Stimulated activated CD4-positive, alpha-beta T cell treated with anti-CD3 and anti-CD28 coated beads, Interleukin-1b, Interleukin-23, amount 100 ng/mL, for 48 hours (primary cell): ENCODE measurements around the gene IL12RB1.

Experiments used
- DNase-seq: peaks from one replicate; pipeline ENCODE4 v3.0.0-alpha.2; 2020

Gene IL12RB1

GRCh38 chr19:18085702-18086457 is 854 bp downstream of the IL12RB1 start:
- DNase-seq: no peak

GRCh38 chr19:18083929-18084684 is 2.6 kb downstream of the IL12RB1 start:
- no peak for DNase-seq

- no peak for DNase-seq
Measured at GRCh38 chr19:18074192-18074591, 12.5 kb downstream of the IL12RB1 start.

DNA sequence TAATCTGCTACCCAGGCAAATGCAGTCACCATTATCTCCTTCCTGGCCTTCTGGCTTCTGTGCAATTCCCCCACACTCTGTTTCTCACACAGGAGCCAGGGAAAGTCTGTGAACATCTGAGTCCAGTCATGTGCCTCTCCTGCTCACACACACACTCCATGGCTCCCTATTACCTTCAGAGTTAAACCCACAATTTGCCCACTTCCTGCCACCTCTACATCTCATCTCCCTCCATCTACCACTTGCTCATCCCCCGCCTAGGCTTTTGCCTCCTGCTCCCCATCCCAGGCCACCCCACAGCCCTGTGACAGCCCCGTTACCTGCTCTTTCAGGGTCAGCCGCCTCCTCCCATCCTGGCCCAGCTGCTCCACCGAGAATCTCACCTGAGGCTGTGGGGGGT is 13.5 kb downstream of the IL12RB1 start:
- no peak for DNase-seq

- no peak for DNase-seq
Measured at GRCh38 chr19:18072335-18072734, 14.4 kb downstream of the IL12RB1 start.

GRCh38 chr19:18070181-18070580 is 16.6 kb downstream of the IL12RB1 start:
- DNase-seq: no peak

DNA sequence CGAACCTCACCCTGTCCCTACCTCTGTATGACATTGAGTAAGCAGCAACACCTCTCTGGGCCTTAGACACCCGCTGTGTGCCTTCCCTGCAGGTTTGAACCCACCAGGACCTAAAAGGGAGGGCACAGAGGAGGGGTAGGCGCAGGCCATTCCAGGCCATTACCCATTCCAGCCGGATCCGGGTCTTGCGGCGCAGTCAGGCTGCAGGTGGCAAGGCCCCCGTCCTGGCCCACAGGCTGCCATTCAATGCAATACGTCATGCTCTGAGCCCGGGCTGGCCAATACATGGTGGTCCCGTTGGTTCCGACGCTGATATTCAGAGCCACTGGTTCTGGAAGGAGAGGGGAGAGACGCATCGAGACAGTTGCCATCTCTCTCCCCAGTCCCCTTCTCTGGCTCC is 17.4 kb downstream of the IL12RB1 start:
- DNase-seq: no peak

DNA sequence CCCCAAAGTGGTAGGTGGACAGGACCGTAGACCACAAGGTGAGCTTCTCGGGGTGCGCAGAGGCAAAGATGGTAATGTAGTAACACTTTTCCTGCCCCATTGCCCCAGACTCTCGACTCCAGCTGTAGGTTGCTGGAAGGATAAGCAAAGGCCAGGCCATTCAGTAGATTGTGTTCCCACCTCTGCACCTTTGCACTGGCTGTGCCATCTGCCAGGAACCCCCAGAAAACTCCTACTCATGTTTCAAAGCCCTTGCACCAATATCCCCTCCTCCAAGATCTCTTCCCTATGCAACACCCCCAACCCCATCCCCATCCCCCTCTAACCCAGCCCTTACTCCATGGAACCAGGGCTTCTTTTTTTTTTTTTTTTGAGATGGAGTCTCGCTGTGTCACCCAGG is 18.3 kb downstream of the IL12RB1 start:
- DNase-seq: no peak

DNA sequence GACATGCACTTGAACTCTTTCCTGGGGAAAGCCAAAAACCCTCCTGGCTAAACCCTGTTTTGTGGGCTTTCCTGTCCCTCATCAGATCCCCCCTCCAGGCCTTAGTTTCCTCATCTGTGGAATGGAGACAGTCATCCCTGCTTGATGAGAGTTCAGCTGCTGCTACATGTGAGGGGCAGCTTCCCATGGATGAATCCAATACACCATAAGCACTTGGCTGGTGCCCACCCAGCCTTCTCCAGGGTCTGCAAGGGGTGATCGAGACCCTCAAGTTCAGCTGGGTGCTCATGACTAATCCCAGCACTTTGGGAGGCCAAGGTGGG is 21.6 kb downstream of the IL12RB1 start:
- no peak for DNase-seq

DNA sequence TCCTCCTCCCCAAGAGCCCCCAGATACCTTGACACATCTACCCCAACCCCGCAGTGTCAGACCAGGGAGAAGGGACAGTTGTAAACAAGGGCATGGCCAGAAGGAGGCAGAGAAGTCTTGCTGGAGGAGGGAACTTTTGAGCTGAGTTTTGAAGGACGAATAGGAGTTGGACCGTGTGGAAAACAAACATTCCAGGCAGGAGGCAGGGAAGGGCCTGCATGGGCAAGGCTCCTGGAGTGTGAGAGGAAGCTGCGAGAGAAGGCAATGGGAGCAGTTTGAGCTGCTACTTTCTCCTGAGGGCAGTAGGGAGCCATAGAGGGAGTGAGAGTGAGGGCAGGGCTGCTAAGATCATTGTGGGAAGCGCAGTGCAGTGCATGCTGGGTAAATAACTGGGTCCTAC is 23.3 kb downstream of the IL12RB1 start:
- peak; percentile 31 for DNase-seq

DNA sequence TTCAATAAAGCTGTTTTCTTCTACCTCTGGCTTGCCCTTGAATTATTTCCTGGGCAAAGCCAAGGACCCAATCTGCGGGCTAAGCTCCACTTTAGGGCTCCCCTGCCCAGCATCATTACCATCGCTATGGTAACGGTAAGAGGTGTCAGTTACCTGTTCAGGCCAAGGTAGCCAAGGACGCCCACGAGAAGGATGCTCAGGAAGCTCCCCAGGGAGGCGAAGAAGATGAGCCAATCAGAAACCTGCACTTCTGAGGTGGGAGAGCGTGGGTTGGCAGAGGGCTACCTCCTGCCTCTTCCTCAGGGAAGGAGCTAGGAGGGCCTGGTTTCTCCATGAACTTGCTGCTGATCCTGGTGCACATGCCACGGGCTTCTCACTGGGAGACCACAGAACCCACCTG is 24.7 kb downstream of the IL12RB1 start:
- DNase-seq: no peak

DNA sequence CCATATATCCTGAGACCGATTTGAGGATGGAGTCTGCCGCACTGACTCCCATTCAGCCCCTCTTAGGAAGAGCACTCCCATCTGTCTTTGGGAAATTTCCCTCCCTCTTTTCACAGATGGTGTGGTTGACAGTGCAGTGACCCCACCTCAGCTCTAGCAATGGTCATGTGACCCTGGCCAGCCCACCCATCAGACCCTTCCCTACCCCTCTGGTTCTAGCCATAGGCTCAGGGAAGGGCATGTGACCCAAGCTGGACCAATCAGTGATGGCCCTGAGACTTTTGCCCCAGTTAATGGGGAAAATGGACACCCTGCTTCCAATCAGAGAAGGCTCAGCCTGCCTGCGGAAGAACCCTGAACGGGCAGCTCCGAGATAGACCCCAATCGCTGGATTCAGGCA is 26.3 kb downstream of the IL12RB1 start:
- DNase-seq: no peak

DNA sequence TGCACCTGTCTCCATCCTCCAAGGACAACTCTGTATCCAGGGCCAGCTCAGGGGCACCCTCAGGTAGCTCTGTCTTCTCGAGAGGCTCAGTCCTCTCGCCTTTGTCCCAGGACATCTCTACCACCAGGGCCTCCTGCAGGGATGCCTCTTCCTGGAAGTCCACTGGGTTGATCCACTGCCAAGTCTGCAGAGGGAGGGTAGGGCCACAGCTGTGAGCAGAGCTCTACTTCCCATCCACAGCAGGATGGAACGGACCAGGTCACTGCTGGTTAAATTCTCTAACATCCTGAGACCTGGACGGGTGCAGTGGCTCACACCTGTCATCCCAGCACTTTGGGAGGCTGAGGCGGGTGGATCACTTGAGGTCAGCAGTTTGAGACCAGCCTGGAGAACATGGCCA is 26.8 kb downstream of the IL12RB1 start:
- DNase-seq: no peak

- no peak for DNase-seq
Measured at GRCh38 chr19:18059297-18059696, 27.4 kb downstream of the IL12RB1 start.

DNA sequence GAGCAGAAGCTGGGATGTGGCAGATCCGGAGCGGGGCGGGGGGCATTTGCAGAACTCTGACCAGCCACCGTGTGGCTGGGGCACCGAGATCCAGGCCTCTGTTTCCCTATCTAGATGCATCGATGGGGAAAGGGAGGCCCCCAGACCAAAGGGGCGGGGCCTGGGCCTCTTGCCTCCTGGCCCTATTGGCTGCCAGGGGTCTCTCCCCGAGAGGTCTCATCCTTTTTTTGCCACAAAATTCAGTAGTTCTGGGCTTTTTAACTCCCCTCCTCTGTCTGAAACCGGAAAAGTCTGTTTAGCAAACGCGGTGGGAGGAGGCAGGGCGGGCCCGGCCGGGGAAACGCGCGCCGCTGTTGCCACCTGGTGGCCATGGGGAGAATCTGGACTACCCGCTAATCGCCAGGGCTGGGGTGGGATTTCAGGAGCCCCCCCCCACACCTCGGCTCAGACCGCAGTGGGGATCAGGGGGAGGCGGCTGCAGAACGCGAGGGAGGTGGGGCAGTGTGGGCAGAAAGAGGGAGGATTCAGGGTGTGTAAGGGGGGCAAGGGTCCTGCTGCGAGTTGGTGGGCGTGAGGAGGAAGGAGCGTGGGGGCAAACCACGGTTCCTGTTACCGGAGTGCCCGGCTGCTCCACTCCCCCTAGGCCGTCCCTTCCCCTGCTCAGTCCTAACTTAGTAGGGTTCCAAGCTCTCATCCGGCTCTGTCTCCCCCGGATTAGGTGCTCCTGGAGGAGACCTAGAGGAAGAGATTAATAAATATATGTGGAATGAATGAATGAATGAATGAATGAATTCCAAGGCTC is 28.3 kb downstream of the IL12RB1 start:
- DNase-seq: peak; percentile 74

DNA sequence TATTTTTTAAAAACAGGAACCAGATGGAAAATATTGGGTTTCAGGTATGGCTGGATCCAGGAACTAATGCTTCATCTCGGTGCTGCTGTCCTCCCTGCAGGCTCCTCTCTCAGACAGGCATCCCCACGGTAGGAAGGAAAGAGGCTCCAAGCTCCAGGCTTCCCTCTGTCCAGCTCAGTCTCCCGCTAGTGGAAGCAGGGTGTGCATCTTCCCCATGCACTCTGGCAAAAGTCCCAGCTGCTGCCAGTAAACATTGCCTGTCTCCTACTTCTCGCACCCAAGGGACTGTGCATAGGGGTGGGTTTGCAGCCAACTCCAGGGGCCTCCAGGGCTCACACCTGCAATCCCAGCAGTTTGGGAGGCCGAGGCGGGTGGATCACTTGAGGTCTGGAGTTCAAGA is 29.2 kb downstream of the IL12RB1 start:
- DNase-seq: no peak

GRCh38 chr19:18055967-18056366 is 30.8 kb downstream of the IL12RB1 start:
- DNase-seq: no peak

DNA sequence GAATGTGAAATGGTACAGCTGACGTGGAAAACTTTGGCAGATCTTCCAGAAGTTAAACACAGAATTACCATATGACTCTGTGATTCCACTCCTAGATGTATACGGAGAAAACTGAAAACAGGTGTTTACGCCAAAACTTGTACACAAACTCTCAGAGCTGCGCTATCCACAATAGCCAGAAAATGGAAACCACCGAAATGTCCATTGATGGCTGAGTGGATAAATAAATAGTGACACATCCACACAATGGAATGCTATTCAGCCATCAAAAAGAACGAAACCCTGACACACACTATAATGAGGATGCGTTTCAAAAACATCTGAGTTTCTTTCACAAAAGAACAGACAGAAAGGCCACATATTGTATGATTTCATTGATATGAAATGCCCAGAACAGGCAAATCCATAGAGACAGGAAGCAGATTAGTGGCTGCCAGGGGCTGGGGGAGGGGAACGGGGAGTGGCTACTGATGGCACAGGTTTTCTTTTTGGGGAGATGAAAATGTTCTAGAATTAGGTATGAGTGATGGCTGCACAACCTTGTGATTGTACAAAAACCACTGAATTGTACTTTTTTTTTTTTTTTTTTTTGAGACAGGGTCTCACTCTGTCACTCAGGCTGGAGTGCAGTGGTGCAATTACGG is 33.0 kb downstream of the IL12RB1 start:
- no peak for DNase-seq

DNA sequence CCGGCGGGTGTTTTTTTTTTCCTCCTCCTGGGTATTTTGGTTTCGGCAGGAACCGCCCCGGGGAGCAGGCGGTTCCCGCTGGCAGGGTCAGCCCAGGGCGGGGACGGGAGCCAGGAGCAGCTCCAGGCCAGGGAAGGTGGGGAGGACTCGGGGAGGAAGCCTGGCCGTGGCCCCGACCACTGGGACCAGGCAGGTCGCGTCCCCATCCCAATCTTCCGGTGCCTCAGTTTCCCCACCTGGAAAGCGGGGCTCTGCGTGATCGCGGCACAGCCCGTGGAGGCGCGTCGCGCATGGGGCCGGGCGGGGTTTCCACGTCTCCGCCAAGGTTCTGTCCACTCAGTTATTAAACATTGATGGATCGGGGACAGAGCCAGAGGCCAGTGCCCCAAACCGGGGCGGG is 34.8 kb downstream of the IL12RB1 start:
- DNase-seq: no peak

DNA sequence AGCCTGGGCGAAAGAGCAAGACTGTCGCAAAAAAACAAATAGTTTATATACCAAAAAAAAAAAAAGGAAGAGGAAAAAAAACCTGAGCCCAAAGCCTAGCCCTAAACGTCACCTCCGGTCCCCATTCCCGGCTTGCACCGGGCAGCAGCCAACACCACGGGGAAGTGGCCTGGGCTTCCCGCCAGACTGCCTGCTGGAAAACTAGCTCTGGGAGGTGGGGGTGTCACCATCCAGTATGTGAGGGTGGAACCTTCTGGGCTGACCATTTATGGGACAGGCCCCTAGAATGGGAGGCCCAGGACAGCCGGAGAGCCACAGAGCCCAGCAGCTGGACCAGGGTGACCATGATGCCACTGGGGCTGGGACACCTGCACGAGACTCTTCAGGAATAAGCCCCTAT is 37.3 kb downstream of the IL12RB1 start:
- DNase-seq: no peak

- DNase-seq: peak; percentile 42
Measured at GRCh38 chr19:18046059-18046718, 40.5 kb downstream of the IL12RB1 start.

- no peak for DNase-seq
Measured at GRCh38 chr19:18045307-18046050, 41.3 kb downstream of the IL12RB1 start.
